K562 (cell line): ENCODE measurements around the gene NT5DC1. TPM values are rescaled to one million over a fixed set of nuclear protein-coding genes. Genes with fewer than 3 reads are reported as not detected.

Experiments
- ATAC-seq: fragments of 200-7000 bp; cut with Tn5 transposase; 3 replicates; pipeline ENCODE4 v1.9.1; 2020; ENCODE audit warnings: moderate library complexity
- BruUV-seq: library from RNA; stranded (reverse); fragments of 400-500 nt; replicated peaks from 2 replicates; lab custom pipeline; 2021; lab: Mats Ljungman, UMichigan
- CTCF ChIA-PET: fragments of 300-600 bp; formaldehyde crosslinking; extraction: SDS; loops from one replicate; lab custom pipeline; 2021; ENCODE audit warnings: low intra/inter-chr PET ratio; lab: Yijun Ruan, JAX
- POLR2A ChIA-PET: fragments of 300-600, 350-650 bp; sonication (Branson Sonifier 250); formaldehyde crosslinking; extraction: SDS; loops from one replicate; lab custom pipeline; 2021; ENCODE audit warnings: antibody characterized with exemption, inconsistent platforms; lab: Yijun Ruan, JAX
- DNase-seq, 4 experiments: peaks; one replicate each; pipeline versions ENCODE4 v3.0.0 to v3.0.0-alpha.2; 2011 to 2018; ENCODE audit warnings: low spot score in 3 of 4, mixed read lengths in 3 of 4; ENCODE audit errors: extremely low read depth in 1 of 4
- FAIRE-seq: peaks from 2 replicates; lab custom pipeline; 2011; peaks lifted over from hg19 to GRCh38; lab: Jason Lieb, UNC
- H2AFZ ChIP-seq: 2 replicates; pipeline ENCODE4 v1.6.0; 2011; ENCODE audit warnings: low read depth, low read length, control low read depth, inconsistent platforms
- H3K27ac ChIP-seq: fragments of 200-600 bp; 3 replicates; pipeline ENCODE4 v1.8.0; 2011; ENCODE audit warnings: low read depth, mild to moderate bottlenecking, control low read depth, inconsistent platforms, low read length, moderate library complexity, mixed read lengths; ENCODE audit errors: extremely low read depth
- H3K27me3 ChIP-seq, 2 experiments: fragments of 300-600 bp in 1 of 2; 2 replicates in 1 of 2; 3 replicates in 1 of 2; pipeline versions ENCODE4 v1.6.0 to v1.8.0; 2011; ENCODE audit warnings: inconsistent platforms in 2 of 2, low read length in 2 of 2, mild to moderate bottlenecking in 1 of 2, mixed read lengths in 1 of 2, moderate library complexity in 1 of 2; ENCODE audit not compliant: control insufficient read depth in 2 of 2, insufficient read depth in 2 of 2
- H3K36me3 ChIP-seq: fragments of 300-600 bp; 3 replicates; pipeline ENCODE4 v1.8.0; 2011; ENCODE audit warnings: mild to moderate bottlenecking, low read length, inconsistent platforms; ENCODE audit not compliant: control insufficient read depth, insufficient read depth
- H3K4me1 ChIP-seq, 2 experiments: fragments of 200-600 bp in 1 of 2; replicated peaks in 1 of 2; 2 replicates in 1 of 2; 3 replicates in 1 of 2; pipeline versions ENCODE4 v1.5.1 to v1.8.0; 2011; ENCODE audit warnings: inconsistent platforms in 2 of 2, low read length in 2 of 2, mild to moderate bottlenecking in 1 of 2, mixed read lengths in 1 of 2, moderate library complexity in 1 of 2; ENCODE audit not compliant: control insufficient read depth in 2 of 2, insufficient read depth in 2 of 2
- H3K4me2 ChIP-seq: 2 replicates; pipeline ENCODE4 v1.6.1; 2011; ENCODE audit warnings: low read length, control low read depth, inconsistent platforms, mixed read lengths; ENCODE audit not compliant: insufficient read depth
- H3K4me3 ChIP-seq: fragments of 200-600 bp; sonication (generic), shearing (Covaris generic); 2 replicates; pipeline ENCODE4 v1.5.1; 2016; ENCODE audit warnings: control low read depth, inconsistent platforms
- H3K79me2 ChIP-seq: fragments of 200-600 bp; 3 replicates; pipeline ENCODE4 v1.8.0; 2011; ENCODE audit warnings: low read length, inconsistent platforms; ENCODE audit not compliant: control insufficient read depth, insufficient read depth
- H3K9ac ChIP-seq, 2 experiments: 2 replicates each; pipeline versions ENCODE4 v1.6.0 to v1.6.1; 2011; ENCODE audit warnings: low read depth in 2 of 2, low read length in 2 of 2, control low read depth in 1 of 2, inconsistent platforms in 1 of 2, mild to moderate bottlenecking in 1 of 2, mixed read lengths in 1 of 2; ENCODE audit not compliant: insufficient read depth in 1 of 2
- H3K9me1 ChIP-seq: one replicate; pipeline ENCODE4 v1.6.0; 2011; ENCODE audit warnings: inconsistent platforms, mild to moderate bottlenecking, low read length, moderate library complexity; ENCODE audit not compliant: control insufficient read depth, insufficient read depth
- H3K9me3 ChIP-seq: replicated peaks from 2 replicates; pipeline ENCODE4 v1.5.1; 2011; ENCODE audit warnings: low read depth, low read length, inconsistent platforms; ENCODE audit not compliant: control insufficient read depth, insufficient read depth
- H4K20me1 ChIP-seq: replicated peaks from 2 replicates; pipeline ENCODE4 v1.6.1; 2011; ENCODE audit warnings: low read length, inconsistent platforms, mixed read lengths; ENCODE audit not compliant: control insufficient read depth, insufficient read depth
- CTCF ChIP-seq, 3 experiments: IDR thresholded peaks in 2 of 3; conservative IDR thresholded peaks in 1 of 3; 2 replicates each; pipeline ENCODE4 v1.5.1; 2011 to 2012; ENCODE audit warnings: low read length in 3 of 3, mild to moderate bottlenecking in 3 of 3, control low read depth in 2 of 3, improper control_type of control experiment in 1 of 3, inconsistent platforms in 1 of 3, low read depth in 1 of 3, mixed read lengths in 1 of 3, moderate library complexity in 1 of 3; ENCODE audit not compliant: insufficient read depth in 2 of 3
- IRF2 ChIP-seq: sonication (generic); formaldehyde crosslinking; IDR thresholded peaks from 2 replicates; pipeline ENCODE4 v1.8.1; 2022; ENCODE audit warnings: mild to moderate bottlenecking, missing genetic modification reagents
- RUNX1 ChIP-seq: sonication (generic); IDR thresholded peaks from 2 replicates; pipeline ENCODE4 v1.6.1; 2016; ENCODE audit warnings: antibody characterized with exemption, low read depth
- TGIF2 ChIP-seq: sonication (generic); formaldehyde crosslinking; IDR thresholded peaks from 2 replicates; pipeline ENCODE4 v1.8.1; 2022; ENCODE audit warnings: mild to moderate bottlenecking, missing genetic modification reagents, moderate library complexity
- ZBTB33 ChIP-seq: sonication (generic); formaldehyde crosslinking; IDR thresholded peaks from 2 replicates; pipeline ENCODE4 v1.8.1; 2023; ENCODE audit warnings: mild to moderate bottlenecking, missing genetic modification reagents
- ZNF354B ChIP-seq: fragments of 250-450 bp; sonication (Bioruptor Pico); IDR thresholded peaks from 2 replicates; pipeline ENCODE4 v1.4.0; 2020
- ZNF384 ChIP-seq: IDR thresholded peaks from 2 replicates; pipeline ENCODE4 v1.6.1; 2012; ENCODE audit warnings: low read depth, low read length, improper control_type of control experiment
- ZNF436 ChIP-seq: fragments of 250-450, 450-650 bp; sonication (Bioruptor Pico); formaldehyde crosslinking; IDR thresholded peaks from 2 replicates; pipeline ENCODE4 v1.7.0; 2020; ENCODE audit warnings: mild to moderate bottlenecking
- WGBS: fragments of 100-300 bp; shearing (Covaris generic); methylation state at CpG from one replicate; pipeline ENCODE4 v1.1.6; 2016; ENCODE audit warnings: low coverage, mixed read lengths; ENCODE audit not compliant: insufficient coverage; ENCODE audit errors: missing lambda C conversion rate; 5-methylcytosine and 5-hydroxymethylcytosine counted together
- in situ Hi-C: fragments of 300-500 bp; cut with MboI; formaldehyde crosslinking; loops from 4 replicates; pipeline ENCODE4 v1.15.0; 2018; ENCODE audit warnings: inconsistent platforms, mixed read lengths
- intact Hi-C: fragments of 100-400 bp; cut with micrococcal nuclease; formaldehyde crosslinking; loops from 2 replicates; pipeline ENCODE4 v1.14.2; 2022
- polyA plus RNA-seq, 8 experiments: library from polyadenylated mRNA; depleted of rRNA in 4 of 8; stranded (reverse) in 5 of 8; unstranded in 3 of 8; fragments of >200 nt; fragmentation: Nextera tagmentation in 2 of 8; fragmentation: Illumina TruSeq in 1 of 8; extraction: Ambion mirVana in 2 of 8; extraction: Trizol in 1 of 8; gene quantifications; 2 replicates each; pipeline versions ENCODE4 v1.2.1 to v1.2.3, GENCODE V29; 2011 to 2014; ENCODE audit warnings: inconsistent platforms in 1 of 8, missing spikeins in 1 of 8
- total RNA-seq, 7 experiments: library from RNA; depleted of rRNA in 6 of 7; stranded (reverse); fragments of >200 nt in 6 of 7; fragmentation: Illumina TruSeq in 2 of 7; extraction: Trizol in 2 of 7; gene quantifications; 2 replicates each; pipeline versions ENCODE4 v1.2.1 to v1.2.3, GENCODE V29; 2011 to 2021; ENCODE audit warnings: low replicate concordance in 1 of 7

The NT5DC1 gene
- total and polyA plus RNA-seq, 9 of the 15 experiments (the other 6 are each of a cell fraction or from before 2014, with no cell fraction given) = 4.9 to 28.5 (median 16.3) TPM

GRCh38 chr6:116115781-116116180 is 15.1 kb downstream of the NT5DC1 start:
- intact Hi-C loops (loop anchor here (2.0 to 5.0 kb wide), 2 partner anchors 101 to 162 kb away; partner anchors contain the start of gene TSPYL1), in situ Hi-C loops (no loop called here)
- Histone ChIP-seq H3K79me2 (no peaks in the 10 kb centered on the region), H3K9me1 (no peaks in the 10 kb centered on the region), H3K36me3 (peaks cover 8% of the 10 kb centered on the region; the same call in 1 of the 3 replicates), H3K9me3 (no peaks in the 10 kb centered on the region), H3K9ac (no peak overlapping the region), H3K27ac (no peak overlapping the region), H3K4me3 (no peak overlapping the region), H3K4me2 (no peak overlapping the region), H3K27me3 (no peaks in the 10 kb centered on the region), H4K20me1 (no peaks in the 10 kb centered on the region), H3K4me1 (no peaks in the 10 kb centered on the region), H2AFZ (no peak overlapping the region)
- no peak for TF ChIP-seq RUNX1
- peak; percentile 54; the same call in 1 of the 2 replicates for TF ChIP-seq ZNF384
- TF ChIP-seq ZNF354B = no peak
- no peak for TF ChIP-seq ZNF436 (CRISPR knock-in tag)
- TF ChIP-seq CTCF (IDR thresholded peaks at IDR 0.05 in 2 of 3, conservative IDR thresholded peaks at IDR 0.05 in 1 of 3; ENCODE audit: insufficient read depth in 2 of 3, low read depth in 1 of 3, low read length in 3 of 3) = peak in 2 of 3 experiments; percentile 9 to 53; a peak in 3 of 6 replicates
- TF ChIP-seq ZBTB33 (CRISPR knock-in tag) = no peak
- no peak for TF ChIP-seq TGIF2 (CRISPR knock-in tag)
- no peak for TF ChIP-seq IRF2
- CTCF ChIA-PET = interaction anchor here (1.0 kb wide), 1 partner anchor 446 kb away, joined by 4 read pairs; no protein-coding TSS in a partner anchor
- 8% methylated on average over 2 of the region's 2 CpGs for WGBS
- no TSS peak for BruUV-seq
- no peak for FAIRE-seq
- POLR2A ChIA-PET = no interaction called here
- peak in 1 of 4 experiments; percentile 9 for DNase-seq
- ATAC-seq = no peak
